NCI-H1092 (cell line): ENCODE data around the gene FGA.

Source experiments
- DNase-seq: peaks from one replicate; lab custom pipeline; 2025; lab: John Stamatoyannopoulos, UW

FGA gene

GRCh38 chr4:154590329-154591006 lies at the start of gene FGA:
Gene FGA, minus strand, starts transcription at chr4:154590742. Its CDS starts 55 bp downstream, at chr4:154590687.
- DNase-seq, result no peak

- no peak for DNase-seq
Measured at GRCh38 chr4:154634058-154634457, 43.5 kb upstream of the FGA start.

GRCh38 chr4:154631828-154632227 lies 41.3 kb upstream of the FGA start:
- DNase-seq, result no peak

- no peak for DNase-seq
Measured at GRCh38 chr4:154630324-154630723, 39.8 kb upstream of the FGA start.

- DNase-seq, result peak; percentile 1
Measured at GRCh38 chr4:154626793-154627484, 36.4 kb upstream of the FGA start.

GRCh38 chr4:154625971-154626370 lies 35.4 kb upstream of the FGA start:
- no peak for DNase-seq

GRCh38 chr4:154623995-154624394 lies 33.5 kb upstream of the FGA start:
- no peak for DNase-seq

- no peak for DNase-seq
Measured at GRCh38 chr4:154623436-154623835, 32.9 kb upstream of the FGA start.

- no peak for DNase-seq
Measured at GRCh38 chr4:154622598-154622997, 32.1 kb upstream of the FGA start.

GRCh38 chr4:154620111-154620510 lies 29.6 kb upstream of the FGA start:
- DNase-seq, result no peak

- peak; percentile 0 for DNase-seq
Measured at GRCh38 chr4:154618708-154619315, 28.3 kb upstream of the FGA start.

- no peak for DNase-seq
Measured at GRCh38 chr4:154617820-154618317, 27.3 kb upstream of the FGA start.

GRCh38 chr4:154616731-154617130 lies 26.2 kb upstream of the FGA start:
- no peak for DNase-seq

- DNase-seq, result no peak
Measured at GRCh38 chr4:154616287-154616686, 25.7 kb upstream of the FGA start.

- no peak for DNase-seq
Measured at GRCh38 chr4:154615211-154615610, 24.7 kb upstream of the FGA start.

GRCh38 chr4:154614306-154614705 lies 23.8 kb upstream of the FGA start:
- no peak for DNase-seq

- DNase-seq, result no peak
Measured at GRCh38 chr4:154612472-154613414, 22.2 kb upstream of the FGA start, which contains the start of gene FGG. Gene FGG, minus strand, starts transcription at chr4:154612656. Its CDS starts 47 bp downstream, at chr4:154612609.

- no peak for DNase-seq
Measured at GRCh38 chr4:154611833-154612232, 21.3 kb upstream of the FGA start.

- no peak for DNase-seq
Measured at GRCh38 chr4:154610582-154610981, 20.0 kb upstream of the FGA start.

- DNase-seq, result no peak
Measured at GRCh38 chr4:154609532-154609931, 19.0 kb upstream of the FGA start.

GRCh38 chr4:154608361-154609252 lies 18.1 kb upstream of the FGA start:
- no peak for DNase-seq
